Prostate gland (tissue), 2 donors: ENCODE results near the gene FBXW7.

ENCODE experiments used
- POLR2A ChIP-seq: fragments of 450-650 bp; IDR thresholded peaks from one replicate; pipeline ENCODE4 v1.6.1; 2016; ENCODE audit warnings: antibody characterized with exemption, mild to moderate bottlenecking
- POLR2AphosphoS5 ChIP-seq: sonication (generic); formaldehyde crosslinking; IDR thresholded peaks from one replicate; pipeline ENCODE4 v1.6.1; 2017; ENCODE audit warnings: antibody characterized with exemption
- TF ChIP-seq, protein P1 (sequence below), 4 experiments: fragments of 200-600 bp in 2 of 4; fragments of 450-650 bp in 2 of 4; sonication (generic) in 2 of 4; IDR thresholded peaks; 1 replicate in 3 of 4; 2 replicates in 1 of 4; pipeline ENCODE4 v1.5.1; 2016 to 2019; ENCODE audit warnings: antibody characterized with exemption in 4 of 4, mild to moderate bottlenecking in 2 of 4, moderate library complexity in 2 of 4

DNA sequence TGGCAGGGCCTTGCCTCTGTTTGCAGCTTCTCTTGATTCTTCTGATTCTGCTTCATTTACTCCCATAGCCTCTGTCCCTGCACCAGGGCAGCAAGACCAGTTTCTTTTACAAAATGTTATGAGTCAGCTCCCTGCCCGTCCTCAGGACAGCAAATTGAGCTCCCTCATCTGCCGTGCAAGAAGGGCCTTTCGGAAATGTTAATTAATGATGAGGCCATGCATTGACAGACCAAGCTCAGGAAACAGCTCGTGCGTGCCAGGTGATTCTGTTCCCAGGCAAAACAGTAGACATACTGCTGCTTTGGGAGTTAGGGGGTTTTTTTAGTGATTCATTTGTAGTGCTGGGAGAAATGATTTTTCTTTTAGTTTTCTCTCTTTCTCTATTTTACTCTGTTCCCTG is 231.7 kb downstream of the FBXW7 start:
- TF ChIP-seq, protein P1, sequence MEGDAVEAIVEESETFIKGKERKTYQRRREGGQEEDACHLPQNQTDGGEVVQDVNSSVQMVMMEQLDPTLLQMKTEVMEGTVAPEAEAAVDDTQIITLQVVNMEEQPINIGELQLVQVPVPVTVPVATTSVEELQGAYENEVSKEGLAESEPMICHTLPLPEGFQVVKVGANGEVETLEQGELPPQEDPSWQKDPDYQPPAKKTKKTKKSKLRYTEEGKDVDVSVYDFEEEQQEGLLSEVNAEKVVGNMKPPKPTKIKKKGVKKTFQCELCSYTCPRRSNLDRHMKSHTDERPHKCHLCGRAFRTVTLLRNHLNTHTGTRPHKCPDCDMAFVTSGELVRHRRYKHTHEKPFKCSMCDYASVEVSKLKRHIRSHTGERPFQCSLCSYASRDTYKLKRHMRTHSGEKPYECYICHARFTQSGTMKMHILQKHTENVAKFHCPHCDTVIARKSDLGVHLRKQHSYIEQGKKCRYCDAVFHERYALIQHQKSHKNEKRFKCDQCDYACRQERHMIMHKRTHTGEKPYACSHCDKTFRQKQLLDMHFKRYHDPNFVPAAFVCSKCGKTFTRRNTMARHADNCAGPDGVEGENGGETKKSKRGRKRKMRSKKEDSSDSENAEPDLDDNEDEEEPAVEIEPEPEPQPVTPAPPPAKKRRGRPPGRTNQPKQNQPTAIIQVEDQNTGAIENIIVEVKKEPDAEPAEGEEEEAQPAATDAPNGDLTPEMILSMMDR (IDR thresholded peaks at IDR 0.05) = no peak
- TF ChIP-seq POLR2A (no peak), POLR2AphosphoS5 (no peak)
